HL-60/S4 treated with phorbol 12-myristate 13-acetate at 8.2 ng/mL for 4 days and 3 days (cell line): Measurements from ENCODE around the gene MTMR10.

ENCODE experiments used
- in situ Hi-C: fragments of 300-500 bp; cut with MboI; formaldehyde crosslinking; loops from 2 replicates; pipeline ENCODE4 v1.15.0; 2022; ENCODE audit warnings: low sequenced_read_pairs

The MTMR10 gene

GRCh38 chr15:30922480-30923311, 68.7 kb downstream of the MTMR10 start:
- in situ Hi-C loops, result no loop called here

GRCh38 chr15:30921781-30922479, 69.5 kb downstream of the MTMR10 start:
- in situ Hi-C loops, result no loop called here

- in situ Hi-C loops, result no loop called here
Measured at GRCh38 chr15:30921106-30921505, 70.3 kb downstream of the MTMR10 start.

- in situ Hi-C loops, result no loop called here
Measured at GRCh38 chr15:30919877-30920550, 71.4 kb downstream of the MTMR10 start.

- in situ Hi-C loops, result no loop called here
Measured at GRCh38 chr15:30918366-30918765, 73.1 kb downstream of the MTMR10 start.

GRCh38 chr15:30917675-30918074, 73.8 kb downstream of the MTMR10 start:
- in situ Hi-C loops, result no loop called here

GRCh38 chr15:30917013-30917412, 74.4 kb downstream of the MTMR10 start:
- in situ Hi-C loops, result no loop called here

GRCh38 chr15:30913761-30914160, 77.7 kb downstream of the MTMR10 start:
- in situ Hi-C loops, result no loop called here

- in situ Hi-C loops, result loop anchor here (10.0 kb wide), 1 partner anchor 58 kb away; no protein-coding TSS in a partner anchor
Measured at GRCh38 chr15:30906366-30906765, 85.1 kb downstream of the MTMR10 start.

DNA sequence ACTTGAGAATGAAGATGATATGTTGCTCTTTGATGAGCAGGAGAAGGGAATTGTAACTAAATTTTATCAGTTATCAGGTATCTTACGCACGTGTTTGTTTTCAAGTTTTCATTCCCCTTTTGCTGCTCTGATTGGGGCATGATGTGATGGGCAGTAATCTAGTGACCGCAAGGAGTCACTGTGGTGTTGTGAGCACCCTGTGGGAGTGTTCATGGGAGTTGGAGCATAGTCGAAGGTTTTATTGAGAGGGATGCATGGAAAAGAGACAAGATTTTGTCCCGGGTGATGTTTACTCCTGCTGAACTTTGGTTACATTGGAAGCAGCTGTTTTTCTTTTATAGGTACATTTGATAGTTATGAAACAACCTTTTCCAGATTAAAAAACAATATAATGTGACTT, 85.6 kb downstream of the MTMR10 start:
- in situ Hi-C loops, result loop anchor here (10.0 kb wide), 1 partner anchor 59 kb away; no protein-coding TSS in a partner anchor

DNA sequence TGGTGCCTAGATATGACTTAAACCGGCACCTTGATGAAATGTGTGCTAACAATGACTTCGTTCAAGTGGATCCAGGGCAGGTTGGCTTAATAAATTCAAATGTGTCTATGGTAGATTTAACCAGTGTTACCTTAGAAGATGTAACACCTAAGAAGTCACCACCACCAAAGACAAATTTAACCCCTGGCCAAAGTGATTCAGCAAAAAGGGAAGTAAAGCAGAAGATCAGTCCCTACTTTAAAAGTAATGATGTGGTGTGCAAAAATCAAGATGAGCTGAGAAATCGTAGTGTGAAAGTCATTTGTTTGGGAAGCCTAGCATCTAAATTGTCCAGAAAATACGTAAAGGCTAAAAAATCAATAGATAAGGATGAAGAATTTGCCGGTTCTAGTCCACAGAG, 86.6 kb downstream of the MTMR10 start:
- in situ Hi-C loops, result loop anchor here (10.0 kb wide), 1 partner anchor 60 kb away; no protein-coding TSS in a partner anchor

- in situ Hi-C loops, result loop anchor here (10.0 kb wide), 1 partner anchor 61 kb away; no protein-coding TSS in a partner anchor
Measured at GRCh38 chr15:30903497-30904187, 87.8 kb downstream of the MTMR10 start, which contains the start of gene FAN1. Gene FAN1 (plus strand): TSS chr15:30903915. CDS start chr15:30904664, 749 bp downstream.

- in situ Hi-C loops, result loop anchor here (10.0 kb wide), 1 partner anchor 63 kb away; no protein-coding TSS in a partner anchor
Measured at GRCh38 chr15:30901889-30902288, 89.5 kb downstream of the MTMR10 start.

DNA sequence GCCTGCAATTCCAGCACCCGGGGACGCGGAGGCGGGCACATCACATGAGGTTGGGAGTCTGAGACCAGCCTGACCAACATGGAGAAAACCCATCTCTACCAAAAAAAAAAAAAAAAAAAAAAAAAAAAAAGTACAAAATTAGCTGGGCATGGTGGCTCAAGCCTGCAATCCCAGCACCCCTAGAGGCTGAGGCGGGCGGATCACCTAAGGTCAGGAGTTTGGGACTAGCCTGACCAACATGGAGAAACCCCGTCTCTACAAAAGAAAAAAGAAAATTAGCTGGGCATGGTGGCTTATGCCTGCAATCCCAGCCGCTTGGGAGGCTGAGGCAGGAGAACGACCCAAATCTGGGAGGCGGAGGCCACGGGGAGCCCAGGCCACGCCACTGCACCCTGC, 95.2 kb downstream of the MTMR10 start:
- in situ Hi-C loops, result no loop called here

DNA sequence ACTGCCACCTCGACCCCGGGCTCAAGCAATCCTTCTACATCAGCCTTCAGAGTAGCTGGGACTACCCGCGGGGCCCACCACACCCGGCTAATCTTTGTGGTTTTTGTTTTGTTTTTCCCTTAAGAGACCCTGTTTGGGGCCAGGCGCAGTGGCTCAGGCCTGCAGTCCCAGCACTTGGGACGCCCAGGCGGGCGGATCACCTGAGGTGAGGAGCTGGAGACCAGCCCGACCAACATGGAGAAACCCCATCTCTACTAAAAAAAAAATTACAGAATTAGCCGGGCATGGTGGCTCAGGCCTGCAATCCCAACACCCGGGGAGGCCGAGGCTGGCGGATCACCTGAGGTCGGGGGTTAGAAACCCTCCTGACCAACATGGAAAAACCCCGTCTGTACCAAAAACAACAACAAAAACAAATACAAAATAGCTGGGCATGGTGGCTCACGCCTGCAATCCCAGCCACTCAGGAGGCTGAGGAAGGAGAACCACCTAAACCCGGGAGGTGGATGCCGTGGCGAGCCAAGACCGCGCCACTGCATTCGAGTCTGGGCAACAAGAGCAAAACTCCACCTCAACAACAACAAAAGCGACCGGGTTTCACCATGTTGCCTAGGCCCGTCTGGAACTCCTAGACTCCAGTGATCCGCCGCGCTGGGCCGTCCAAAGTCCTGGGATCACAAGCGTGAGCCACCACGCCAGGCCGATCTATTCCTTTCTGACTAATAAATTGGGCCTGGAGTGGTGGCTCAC, 95.8 kb downstream of the MTMR10 start:
- in situ Hi-C loops, result no loop called here

GRCh38 chr15:30889196-30889595, 102.2 kb downstream of the MTMR10 start:
- in situ Hi-C loops, result no loop called here
